GM18951 (cell line): Measurements from ENCODE around the gene NOTO.
"Not testable (repeated sequence)": the region's sequence is repeated elsewhere in the genome, so short reads cannot be mapped to it uniquely, and the experiment has no call there.

ENCODE experiments used
- POLR2A ChIP-seq: IDR thresholded peaks from 4 replicates; pipeline ENCODE4 v1.6.1; 2011; ENCODE audit warnings: mild to moderate bottlenecking; ENCODE audit not compliant: insufficient read length, insufficient read depth; ENCODE audit errors: extremely low read depth
- in situ Hi-C: fragments of 300-500 bp; cut with MboI; formaldehyde crosslinking; loops from one replicate; pipeline ENCODE4 v1.12.0; 2022; ENCODE audit warnings: low sequenced_read_pairs, mixed read lengths, inconsistent platforms; ENCODE audit not compliant: unreplicated experiment

Gene NOTO

GRCh38 chr2:73175663-73176204, 26.6 kb upstream of the NOTO start:
- in situ Hi-C loops, result loop anchor here (10.0 kb wide), 1 partner anchor 191 kb away; no protein-coding TSS in a partner anchor
- TF ChIP-seq POLR2A, result no peak

GRCh38 chr2:73176205-73176880, 26.0 kb upstream of the NOTO start:
- in situ Hi-C loops, result loop anchor here (10.0 kb wide), 1 partner anchor 192 kb away; no protein-coding TSS in a partner anchor
- no peak for TF ChIP-seq POLR2A

GRCh38 chr2:73176881-73177644, 25.3 kb upstream of the NOTO start:
- in situ Hi-C loops, result loop anchor here (10.0 kb wide), 1 partner anchor 192 kb away; no protein-coding TSS in a partner anchor
- no peak for TF ChIP-seq POLR2A

GRCh38 chr2:73177645-73178255, 24.6 kb upstream of the NOTO start:
- TF ChIP-seq POLR2A, result no peak

GRCh38 chr2:73185965-73186364, 16.4 kb upstream of the NOTO start:
- TF ChIP-seq POLR2A, result no peak
- in situ Hi-C loops, result no loop called here

More at GRCh38 chr2:73177645-73178255, 24.6 kb upstream of the NOTO start:
- in situ Hi-C loops, result loop anchor here (10.0 kb wide), 1 partner anchor 193 kb away; no protein-coding TSS in a partner anchor

- in situ Hi-C loops, result no loop called here
- no peak for TF ChIP-seq POLR2A
Observed at GRCh38 chr2:73187549-73187948, 14.8 kb upstream of the NOTO start.

GRCh38 chr2:73197579-73197978, 4.8 kb upstream of the NOTO start:
- in situ Hi-C loops, result no loop called here
- no peak for TF ChIP-seq POLR2A

- in situ Hi-C loops, result not testable (repeated sequence)
Observed at GRCh38 chr2:73200281-73200680, 2.1 kb upstream of the NOTO start.

- no peak for TF ChIP-seq POLR2A
- in situ Hi-C loops, result no loop called here
Observed at GRCh38 chr2:73203055-73203681, 794 bp downstream of the NOTO start.

GRCh38 chr2:73205611-73206010, 3.2 kb downstream of the NOTO start:
- no peak for TF ChIP-seq POLR2A
- in situ Hi-C loops, result no loop called here

GRCh38 chr2:73208258-73208657, 5.9 kb downstream of the NOTO start:
- in situ Hi-C loops, result no loop called here
- no peak for TF ChIP-seq POLR2A

GRCh38 chr2:73210019-73210418, 7.6 kb downstream of the NOTO start:
- in situ Hi-C loops, result no loop called here
- no peak for TF ChIP-seq POLR2A

GRCh38 chr2:73210696-73211095, 8.3 kb downstream of the NOTO start:
- in situ Hi-C loops, result no loop called here
- no peak for TF ChIP-seq POLR2A
